ENCODE data around the gene PRDM11.

PRDM11 gene

DNA sequence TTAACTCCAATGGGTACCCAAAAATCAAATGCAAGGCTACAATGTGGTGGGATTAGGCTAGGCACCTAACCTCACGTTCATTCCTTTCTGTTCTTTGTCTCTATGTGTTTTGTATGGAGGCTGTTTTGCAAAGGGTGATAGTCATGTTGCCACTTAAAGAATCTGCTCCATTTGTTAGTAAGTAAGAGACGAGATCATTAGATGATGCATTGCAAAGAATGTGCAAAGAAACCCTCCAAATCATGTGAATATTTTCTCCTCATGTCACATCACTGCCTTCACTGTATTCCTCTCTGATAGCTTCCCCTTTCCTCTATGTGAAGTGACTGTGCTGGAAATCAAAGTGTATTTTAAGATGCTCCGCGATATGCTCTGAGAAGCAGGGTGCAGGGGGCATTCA is 127.8 kb downstream of the PRDM11 start:
- TF ChIP-seq CTCF (IDR thresholded peaks at IDR 0.05): no peak

DNA sequence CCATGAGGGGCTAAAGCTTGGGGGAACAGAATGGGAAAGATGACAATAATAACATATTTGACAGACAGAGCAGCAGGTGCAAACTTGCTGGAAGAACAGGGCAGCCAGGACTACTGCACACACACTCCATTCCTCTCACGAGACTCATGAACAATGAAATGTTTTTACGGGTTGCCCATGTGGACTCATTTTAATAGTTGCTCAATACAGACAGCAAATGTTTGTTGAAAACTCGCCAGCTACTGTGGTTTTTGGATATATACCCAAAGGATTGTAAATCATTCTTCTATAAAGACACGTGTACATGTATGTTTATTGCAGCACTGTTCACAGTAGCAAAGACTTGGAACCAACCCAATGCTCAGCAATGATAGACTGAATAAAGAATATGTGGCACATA is 129.4 kb downstream of the PRDM11 start:
- TF ChIP-seq CTCF (IDR thresholded peaks at IDR 0.05): no peak

GRCh38 chr11:45278714-45279113 is 132.3 kb downstream of the PRDM11 start:
- TF ChIP-seq CTCF (IDR thresholded peaks at IDR 0.05): no peak

DNA sequence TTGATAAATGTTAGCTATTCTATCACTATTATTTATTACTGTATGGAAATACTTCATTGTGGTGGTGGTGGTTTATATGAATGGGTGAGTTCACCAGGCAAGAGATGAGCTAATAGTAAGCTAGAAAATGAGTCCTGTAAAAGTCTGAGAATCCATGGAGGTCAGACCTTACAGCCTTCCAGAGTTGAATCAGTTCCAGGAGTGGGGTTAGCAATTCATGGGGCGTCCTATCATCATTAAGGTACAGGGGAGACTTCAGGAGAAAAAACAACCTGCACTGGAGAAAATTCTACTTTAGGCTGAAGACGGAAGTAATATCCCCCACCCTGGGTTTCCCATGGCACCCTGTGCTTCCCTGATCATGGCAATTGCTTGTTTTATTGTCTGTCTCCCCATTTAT is 133.2 kb downstream of the PRDM11 start:
- TF ChIP-seq CTCF (IDR thresholded peaks at IDR 0.05): no peak

- no peak for TF ChIP-seq CTCF (IDR thresholded peaks at IDR 0.05)
These were observed 134.0 kb downstream of the PRDM11 start for GRCh38 chr11:45280449-45280848.

GRCh38 chr11:45282081-45282480 is 135.6 kb downstream of the PRDM11 start:
- TF ChIP-seq CTCF (IDR thresholded peaks at IDR 0.05): no peak
